Measurements from ENCODE around the gene MUCL3. TPM values are rescaled to one million over a fixed set of nuclear protein-coding genes. Genes with fewer than 3 reads are reported as not detected.
A peak's percentile ranks its signal among the peaks of the same experiment; 100 is the strongest.
"Not testable (repeated sequence)": the region's sequence is repeated elsewhere in the genome, so short reads cannot be mapped to it uniquely, and the experiment has no call there.

The MUCL3 gene
- total RNA-seq, 4 donors from 2014 or later = not detected

DNA sequence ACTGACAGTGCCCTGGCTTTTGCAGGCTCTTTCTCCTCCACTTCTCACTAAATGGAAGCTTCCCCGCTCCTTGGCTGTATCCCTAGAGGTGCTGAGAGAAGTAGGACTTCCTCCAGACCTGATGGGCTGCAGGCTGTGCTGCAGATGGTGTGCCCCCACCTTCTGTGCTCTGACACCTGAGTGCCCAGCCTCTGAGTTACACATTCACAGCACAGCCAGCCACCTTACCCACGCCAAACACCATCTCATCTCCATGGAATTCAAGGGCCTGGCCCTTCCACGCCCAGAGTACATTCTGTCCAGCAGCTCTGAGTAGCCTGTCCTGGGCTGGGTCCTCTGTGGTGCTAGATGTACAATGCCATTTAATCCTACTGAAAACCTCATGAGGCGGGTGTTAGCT lies 14.1 kb upstream of the MUCL3 start:
- Histone ChIP-seq H3K27ac (peak overlapping the region; percentile 65 to 90 (median 79)), H3K36me3 (peaks cover 0 to 23% of the 10 kb centered on the region in 2 donors), H3K9me3 (peaks cover 0 to 5% (median 0%) of the 10 kb centered on the region in 3 donors), H3K27me3 (no peaks in the 10 kb centered on the region), H3K4me3 (no peak overlapping the region), H3K4me1 (peaks cover 8 to 20% of the 10 kb centered on the region in 2 donors)
- TF ChIP-seq POLR2A (IDR thresholded peaks at IDR 0.05) = no peak
- TF ChIP-seq, protein P1, sequence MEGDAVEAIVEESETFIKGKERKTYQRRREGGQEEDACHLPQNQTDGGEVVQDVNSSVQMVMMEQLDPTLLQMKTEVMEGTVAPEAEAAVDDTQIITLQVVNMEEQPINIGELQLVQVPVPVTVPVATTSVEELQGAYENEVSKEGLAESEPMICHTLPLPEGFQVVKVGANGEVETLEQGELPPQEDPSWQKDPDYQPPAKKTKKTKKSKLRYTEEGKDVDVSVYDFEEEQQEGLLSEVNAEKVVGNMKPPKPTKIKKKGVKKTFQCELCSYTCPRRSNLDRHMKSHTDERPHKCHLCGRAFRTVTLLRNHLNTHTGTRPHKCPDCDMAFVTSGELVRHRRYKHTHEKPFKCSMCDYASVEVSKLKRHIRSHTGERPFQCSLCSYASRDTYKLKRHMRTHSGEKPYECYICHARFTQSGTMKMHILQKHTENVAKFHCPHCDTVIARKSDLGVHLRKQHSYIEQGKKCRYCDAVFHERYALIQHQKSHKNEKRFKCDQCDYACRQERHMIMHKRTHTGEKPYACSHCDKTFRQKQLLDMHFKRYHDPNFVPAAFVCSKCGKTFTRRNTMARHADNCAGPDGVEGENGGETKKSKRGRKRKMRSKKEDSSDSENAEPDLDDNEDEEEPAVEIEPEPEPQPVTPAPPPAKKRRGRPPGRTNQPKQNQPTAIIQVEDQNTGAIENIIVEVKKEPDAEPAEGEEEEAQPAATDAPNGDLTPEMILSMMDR (IDR thresholded peaks at IDR 0.05 in 4 of 5, conservative IDR thresholded peaks at IDR 0.05 in 1 of 5) = no peak
- DNase-seq = peak; percentile 80 to 94
- in situ Hi-C loops (cut with MboI; ENCODE audit: low sequenced_read_pairs in 4 of 4) = no loop called here
- intact Hi-C loops (cut with DNase I; ENCODE audit: low total_unique reads) = loop anchor here (2.0 kb wide), 1 partner anchor 78 kb away; no protein-coding TSS in a partner anchor
- peak; percentile 95 to 99 for ATAC-seq

DNA sequence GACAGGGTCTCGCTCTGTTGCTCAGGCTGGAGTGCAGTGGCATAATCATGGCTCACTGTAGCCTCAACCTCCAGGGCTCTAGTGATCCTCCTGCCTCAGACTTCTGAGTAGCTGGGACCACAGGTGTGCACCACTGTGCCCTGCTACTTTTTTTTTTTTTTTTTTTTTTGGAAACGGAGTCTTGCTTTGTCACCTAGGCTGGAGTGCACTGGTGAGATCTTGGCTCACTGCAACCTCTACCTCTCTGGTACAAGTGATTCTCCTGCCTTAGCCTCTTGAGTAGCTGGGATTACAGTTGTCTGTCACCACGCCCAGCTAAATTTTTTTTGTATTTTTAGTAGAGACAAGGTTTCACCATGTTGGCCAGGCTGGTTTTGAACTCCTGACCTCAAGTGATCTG lies 13.7 kb upstream of the MUCL3 start:
- in situ Hi-C loops (cut with MboI; ENCODE audit: low sequenced_read_pairs in 4 of 4); H3K4me3 ChIP-seq; H3K27me3 ChIP-seq; H3K9me3 ChIP-seq: not testable (repeated sequence)
- peaks cover 8 to 20% of the 10 kb centered on the region in 2 donors for H3K4me1 ChIP-seq
- DNase-seq (peak in 1 of 2 donors; percentile 63), ATAC-seq (peak; percentile 42 to 48)
- H3K27ac ChIP-seq = peak overlapping the region; percentile 65 to 90 (median 79)
- intact Hi-C loops (cut with DNase I; ENCODE audit: low total_unique reads) = loop anchor here (2.0 kb wide), 1 partner anchor 78 kb away; no protein-coding TSS in a partner anchor
- H3K36me3 ChIP-seq = peaks cover 0 to 20% of the 10 kb centered on the region in 2 donors

DNA sequence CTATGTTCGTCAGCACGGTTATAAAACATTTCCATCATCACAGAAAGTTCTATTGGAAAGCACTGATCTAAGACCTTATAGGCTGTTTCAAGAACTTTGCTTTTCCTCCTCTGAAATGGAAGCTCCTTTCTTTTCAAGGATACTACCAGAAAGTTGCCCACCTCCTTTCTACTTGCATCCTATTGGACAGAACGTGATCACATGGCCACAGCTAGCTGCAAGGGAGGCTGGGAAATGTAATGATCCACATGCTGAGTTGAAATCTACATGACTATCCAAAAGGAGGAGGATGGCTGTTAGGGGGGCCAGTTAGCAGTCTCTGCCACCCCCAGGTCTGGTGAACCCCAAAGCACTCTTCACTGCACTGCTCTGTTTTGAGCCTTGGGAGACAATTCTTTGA lies 12.1 kb upstream of the MUCL3 start:
- ATAC-seq = no peak
- TF ChIP-seq, protein P1 (IDR thresholded peaks at IDR 0.05 in 4 of 5, conservative IDR thresholded peaks at IDR 0.05 in 1 of 5) = no peak
- TF ChIP-seq POLR2A (IDR thresholded peaks at IDR 0.05) = no peak
- in situ Hi-C loops (cut with MboI; ENCODE audit: low sequenced_read_pairs in 4 of 4) (no loop called here), intact Hi-C loops (cut with DNase I; ENCODE audit: low total_unique reads) (no loop called here)
- Histone ChIP-seq H3K27ac (no peak overlapping the region), H3K36me3 (peaks cover 0 to 4% of the 10 kb centered on the region in 2 donors), H3K4me3 (no peak overlapping the region), H3K9me3 (peaks cover 0 to 5% (median 0%) of the 10 kb centered on the region in 3 donors), H3K4me1 (peaks cover 8 to 20% of the 10 kb centered on the region in 2 donors), H3K27me3 (no peaks in the 10 kb centered on the region)
- no peak for DNase-seq

DNA sequence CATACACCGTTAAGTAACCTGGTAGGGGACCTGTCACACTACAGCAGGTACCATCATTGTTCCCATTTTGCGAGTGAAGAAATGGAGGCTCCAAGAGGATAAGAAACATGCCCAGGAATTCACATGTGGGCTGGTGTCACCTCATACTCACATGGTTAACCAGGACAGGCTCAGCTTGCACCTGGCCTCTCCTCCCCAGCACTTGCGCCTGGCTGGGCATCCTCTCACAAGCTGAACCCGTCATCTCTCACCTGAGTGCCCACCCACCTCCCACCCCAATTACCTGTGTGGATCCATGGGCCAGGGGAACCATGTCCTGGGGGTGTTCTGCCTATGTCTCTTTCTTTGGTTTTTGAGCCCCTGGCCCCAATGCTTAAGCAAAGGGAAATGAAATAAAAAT lies 10.3 kb upstream of the MUCL3 start:
- in situ Hi-C loops (cut with MboI; ENCODE audit: low sequenced_read_pairs in 4 of 4) = no loop called here
- intact Hi-C loops (cut with DNase I; ENCODE audit: low total_unique reads) = no loop called here
- H3K4me1 ChIP-seq = peaks cover 8 to 20% of the 10 kb centered on the region in 2 donors
- no peaks in the 10 kb centered on the region for H3K36me3 ChIP-seq
- peaks cover 0 to 5% (median 0%) of the 10 kb centered on the region in 3 donors for H3K9me3 ChIP-seq
- TF ChIP-seq, protein P1 (IDR thresholded peaks at IDR 0.05 in 4 of 5, conservative IDR thresholded peaks at IDR 0.05 in 1 of 5) = no peak
- TF ChIP-seq POLR2A (IDR thresholded peaks at IDR 0.05) = no peak
- H3K27ac ChIP-seq = no peak overlapping the region
- ATAC-seq (no peak), DNase-seq (no peak)
- no peaks in the 10 kb centered on the region for H3K27me3 ChIP-seq
- no peak overlapping the region for H3K4me3 ChIP-seq

DNA sequence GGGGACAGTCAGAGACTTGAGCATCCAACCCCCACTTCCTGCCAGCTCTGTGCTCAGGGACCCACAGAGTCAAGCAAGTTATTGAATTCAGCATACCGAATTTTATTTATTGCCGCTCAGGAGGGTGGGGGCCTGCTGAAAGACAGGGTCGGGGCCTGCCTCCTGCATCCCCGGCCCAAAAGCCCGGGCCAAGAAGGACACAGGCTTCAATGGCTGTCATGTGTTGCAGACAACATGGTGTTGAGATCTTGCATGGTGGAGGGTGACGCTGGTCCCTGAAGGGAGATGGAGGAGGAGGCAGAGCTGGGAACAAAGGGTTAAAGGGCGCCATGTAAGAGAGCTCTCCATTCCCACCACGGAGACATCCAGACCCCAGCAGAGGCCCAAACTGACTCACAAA lies 9.5 kb upstream of the MUCL3 start:
- H3K27ac ChIP-seq = no peak overlapping the region
- peaks cover 0 to 5% (median 0%) of the 10 kb centered on the region in 3 donors for H3K9me3 ChIP-seq
- ATAC-seq (no peak), DNase-seq (no peak)
- no peaks in the 10 kb centered on the region for H3K27me3 ChIP-seq
- intact Hi-C loops (cut with DNase I; ENCODE audit: low total_unique reads) (no loop called here), in situ Hi-C loops (cut with MboI; ENCODE audit: low sequenced_read_pairs in 4 of 4) (no loop called here)
- no peak overlapping the region for H3K4me3 ChIP-seq
- TF ChIP-seq POLR2A (IDR thresholded peaks at IDR 0.05) = no peak
- TF ChIP-seq, protein P1 (IDR thresholded peaks at IDR 0.05 in 4 of 5, conservative IDR thresholded peaks at IDR 0.05 in 1 of 5) = no peak
- peaks cover 8 to 15% of the 10 kb centered on the region in 2 donors for H3K4me1 ChIP-seq
- no peaks in the 10 kb centered on the region for H3K36me3 ChIP-seq
